ENCODE results near the gene FOSL2. TPM values are rescaled to one million over a fixed set of nuclear protein-coding genes. Genes with fewer than 3 reads are reported as not detected.

The FOSL2 gene
- total and polyA plus RNA-seq, 5 donors, result 38.9 to 128 (median 47.0) TPM

DNA sequence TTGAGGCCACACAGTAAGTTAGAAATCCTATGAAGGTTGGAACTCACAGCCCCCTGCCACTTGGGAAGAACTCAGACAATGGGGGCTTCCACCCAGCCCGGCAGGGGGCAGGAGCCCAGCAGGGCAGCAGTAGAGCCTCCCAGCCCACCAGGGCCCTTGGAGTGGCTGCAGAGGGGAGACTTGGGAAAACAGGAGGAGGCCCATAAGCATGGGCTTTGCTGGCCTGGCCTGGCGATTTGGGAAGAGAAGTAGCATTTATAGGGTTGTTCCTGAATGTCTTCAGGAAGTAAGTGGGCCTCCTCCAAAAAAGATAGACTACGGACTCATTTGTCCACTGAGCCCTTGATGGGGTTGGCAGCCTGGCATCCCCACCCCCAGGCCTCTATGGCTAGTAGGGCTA lies 17.4 kb upstream of the FOSL2 start:
- H3K4me1 ChIP-seq (ENCODE audit: control insufficient read depth, insufficient read depth, low read length), result no peaks in the 10 kb centered on the region
- no peaks in the 10 kb centered on the region for H3K9me3 ChIP-seq (ENCODE audit: control insufficient read depth, low read length)
- no peak for ATAC-seq
- peak in 2 of 3 donors; percentile 6 to 16 for DNase-seq
- no peak overlapping the region for H3K4me3 ChIP-seq (ENCODE audit: low read length)
- intact Hi-C loops (cut with DNase I), result no loop called here
- 87% methylated on average over 3 of the region's 3 CpGs for WGBS
- no peak overlapping the region for H3K27ac ChIP-seq (ENCODE audit: low read length)
- no peaks in the 10 kb centered on the region for H3K27me3 ChIP-seq (ENCODE audit: control insufficient read depth, insufficient read depth)

DNA sequence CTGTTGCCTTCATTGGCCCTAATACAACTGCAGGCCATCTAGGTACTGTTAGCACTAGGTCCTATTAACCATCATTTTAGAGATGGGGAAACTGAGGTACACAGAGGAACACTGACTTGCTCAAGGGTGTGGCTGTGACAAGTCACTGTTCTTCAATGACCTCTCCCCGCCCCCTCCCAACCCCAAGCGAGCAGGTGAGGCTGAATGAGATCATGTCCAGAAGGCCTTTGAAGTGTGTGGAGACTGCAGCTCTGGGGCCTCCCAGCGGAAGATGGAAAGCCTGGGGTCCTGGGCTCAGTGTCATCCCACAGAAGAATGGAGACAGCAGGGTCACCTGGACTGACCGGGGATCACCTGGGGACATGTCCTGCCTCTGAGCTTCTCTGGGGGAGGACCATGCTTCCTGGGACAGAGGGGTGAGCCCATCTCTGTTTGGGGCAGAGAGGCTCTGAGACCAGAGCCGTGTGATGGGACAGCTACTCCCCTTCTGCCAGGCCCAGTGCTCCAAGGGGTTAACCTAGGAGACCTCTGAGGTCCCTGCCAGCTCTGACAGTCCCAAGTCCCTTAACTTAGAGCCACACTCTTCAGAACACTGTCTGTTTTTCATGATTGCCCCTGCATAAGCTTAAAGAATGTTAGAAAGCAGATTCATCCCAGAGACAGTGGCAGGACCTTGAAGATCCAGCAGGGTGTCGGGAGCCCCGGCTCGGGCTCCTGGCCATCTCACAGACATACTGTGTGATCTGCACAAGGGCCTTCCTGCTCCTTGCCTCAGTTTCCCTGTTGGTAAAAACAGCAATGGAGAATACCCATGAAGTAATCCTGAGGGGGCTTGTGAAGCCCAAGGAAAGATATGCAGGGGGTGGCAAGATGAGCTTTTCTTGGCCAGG lies 16.7 kb upstream of the FOSL2 start:
- intact Hi-C loops (cut with DNase I), result no loop called here
- DNase-seq, result peak in 2 of 3 donors; percentile 11 to 18
- WGBS, result 90% methylated on average over 8 of the region's 8 CpGs
- no peaks in the 10 kb centered on the region for H3K27me3 ChIP-seq (ENCODE audit: control insufficient read depth, insufficient read depth)
- no peak for ATAC-seq
- H3K4me1 ChIP-seq (ENCODE audit: control insufficient read depth, insufficient read depth, low read length), result no peaks in the 10 kb centered on the region
- H3K27ac ChIP-seq (ENCODE audit: low read length), result no peak overlapping the region
- H3K9me3 ChIP-seq (ENCODE audit: control insufficient read depth, low read length), result no peaks in the 10 kb centered on the region
- H3K4me3 ChIP-seq (ENCODE audit: low read length), result no peak overlapping the region

DNA sequence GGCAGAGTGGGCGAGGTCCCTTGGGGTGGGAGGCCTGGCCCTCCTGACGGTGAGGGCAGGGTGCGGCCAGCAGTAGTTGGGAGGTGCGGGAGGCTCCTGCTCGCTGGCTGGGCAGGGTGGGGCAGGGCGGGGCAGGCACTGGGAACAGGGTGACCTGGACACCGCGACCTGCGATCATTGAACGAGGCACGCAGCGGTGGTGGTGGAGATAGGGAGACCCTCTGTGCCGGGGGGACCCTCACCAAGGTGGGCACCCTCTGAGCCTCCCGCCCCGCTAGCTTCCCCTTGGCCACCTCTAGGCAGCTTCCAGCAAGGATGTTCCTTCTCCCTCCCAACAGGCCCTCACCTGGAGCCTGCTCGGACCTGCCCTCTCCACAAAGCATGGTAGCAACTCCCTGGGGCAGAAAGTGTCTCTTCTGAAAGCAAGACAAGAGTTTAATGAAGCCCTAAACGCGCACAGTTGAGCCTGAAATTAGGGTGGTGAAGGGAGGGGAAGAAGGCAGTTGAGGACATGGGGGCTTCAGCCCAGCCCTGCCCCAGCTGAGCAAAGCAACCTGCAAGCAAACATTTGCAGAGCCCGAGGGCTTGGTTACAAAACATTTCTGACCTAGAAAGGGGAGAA lies 15.4 kb upstream of the FOSL2 start:
- WGBS, result 92% methylated on average over 19 of the region's 19 CpGs
- Histone ChIP-seq H3K9me3 (ENCODE audit: control insufficient read depth, low read length) (no peaks in the 10 kb centered on the region), H3K27ac (ENCODE audit: low read length) (no peak overlapping the region), H3K27me3 (ENCODE audit: control insufficient read depth, insufficient read depth) (no peaks in the 10 kb centered on the region), H3K4me1 (ENCODE audit: control insufficient read depth, insufficient read depth, low read length) (no peaks in the 10 kb centered on the region), H3K4me3 (ENCODE audit: low read length) (no peak overlapping the region)
- intact Hi-C loops (cut with DNase I), result no loop called here
- peak in 2 of 3 donors; percentile 28 to 50 for DNase-seq
- ATAC-seq, result no peak

DNA sequence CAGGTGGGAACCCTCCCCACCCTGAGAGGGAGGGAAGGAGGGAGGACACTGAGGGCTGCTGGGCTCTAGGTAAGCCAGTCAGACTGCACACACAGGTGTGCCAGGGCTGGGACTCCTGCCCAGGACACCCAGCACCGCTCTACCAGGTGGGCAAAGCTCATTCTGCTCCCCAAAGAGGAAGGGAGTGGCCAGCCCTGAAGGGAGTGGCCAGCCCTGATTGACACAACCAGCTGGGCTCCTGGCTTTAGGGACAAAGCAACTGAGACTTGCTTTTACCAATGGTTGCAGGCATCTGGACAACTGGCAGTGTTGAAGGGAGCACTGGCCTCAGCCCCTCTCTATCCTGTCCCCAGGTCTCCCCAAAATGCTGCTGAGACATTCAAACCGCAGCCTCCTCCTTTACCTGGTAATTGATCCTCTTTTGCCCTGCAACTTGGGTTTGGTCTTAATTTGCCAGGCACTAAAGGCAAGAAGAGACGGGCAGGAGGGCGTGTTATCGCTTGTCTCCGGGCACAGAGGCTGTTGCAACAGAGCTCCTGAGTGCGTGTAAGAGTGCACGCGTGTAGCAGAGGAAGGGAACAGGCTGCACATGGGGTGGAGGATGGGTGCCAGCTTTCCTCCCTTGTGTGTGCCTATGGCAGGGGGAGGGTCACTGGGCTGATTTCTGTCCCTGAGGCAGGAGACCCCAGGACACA lies 14.5 kb upstream of the FOSL2 start:
- Histone ChIP-seq H3K4me1 (ENCODE audit: control insufficient read depth, insufficient read depth, low read length) (no peaks in the 10 kb centered on the region), H3K27me3 (ENCODE audit: control insufficient read depth, insufficient read depth) (no peaks in the 10 kb centered on the region), H3K4me3 (ENCODE audit: low read length) (no peak overlapping the region), H3K27ac (ENCODE audit: low read length) (no peak overlapping the region), H3K9me3 (ENCODE audit: control insufficient read depth, low read length) (no peaks in the 10 kb centered on the region)
- ATAC-seq (peak; percentile 13 to 32), DNase-seq (peak in 2 of 3 donors; percentile 43 to 57)
- WGBS, result 77% methylated on average over 9 of the region's 9 CpGs
- intact Hi-C loops (cut with DNase I), result no loop called here

DNA sequence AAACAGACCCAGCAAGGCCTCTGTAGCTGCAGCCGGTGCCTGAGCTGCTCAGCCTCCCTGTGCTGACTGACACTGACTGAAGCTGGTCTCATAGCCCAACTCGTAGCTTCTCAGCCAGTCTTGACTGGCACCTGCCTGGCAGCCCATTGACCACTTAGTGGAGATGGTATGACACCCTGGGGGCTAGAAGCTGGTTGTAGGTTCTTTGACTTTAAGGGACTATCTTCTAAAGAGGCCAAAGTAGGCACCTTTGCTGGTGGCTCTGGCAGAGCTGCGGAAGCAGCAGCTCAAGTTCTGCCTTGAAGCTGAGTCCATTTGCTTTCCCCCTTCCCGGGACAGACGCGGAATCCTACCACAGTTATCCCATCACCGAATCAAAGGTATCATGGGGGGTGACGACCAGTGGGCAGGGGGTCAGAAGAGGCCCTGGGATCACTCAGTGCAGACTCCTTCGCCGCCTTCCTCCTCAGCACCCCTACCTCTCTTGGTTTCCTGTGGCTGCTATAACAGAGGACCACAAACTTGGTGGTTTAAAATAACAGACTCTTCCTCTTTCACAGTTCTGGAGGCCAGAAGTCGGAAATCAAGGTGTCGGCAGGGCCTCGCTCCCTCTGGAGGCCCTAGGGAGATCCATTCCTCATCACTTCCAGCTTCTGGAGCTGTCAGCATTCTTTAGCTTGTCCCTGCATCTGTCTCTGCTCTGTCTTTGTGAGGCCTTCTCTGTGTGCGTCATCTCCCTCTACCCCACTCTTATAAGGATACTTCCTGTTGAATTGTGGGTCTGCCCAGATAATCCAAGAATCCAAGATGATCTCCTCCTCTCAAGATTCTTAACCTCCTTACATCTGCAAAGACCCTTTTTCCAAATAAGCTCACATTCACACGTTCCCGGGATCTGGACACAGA lies 13.7 kb upstream of the FOSL2 start:
- WGBS, result 76% methylated on average over 16 of the region's 16 CpGs
- peak in 1 of 3 donors; percentile 39 for DNase-seq
- no peak overlapping the region for H3K4me3 ChIP-seq (ENCODE audit: low read length)
- H3K27ac ChIP-seq (ENCODE audit: low read length), result no peak overlapping the region
- H3K27me3 ChIP-seq (ENCODE audit: control insufficient read depth, insufficient read depth), result no peaks in the 10 kb centered on the region
- H3K9me3 ChIP-seq (ENCODE audit: control insufficient read depth, low read length), result no peaks in the 10 kb centered on the region
- no peaks in the 10 kb centered on the region for H3K4me1 ChIP-seq (ENCODE audit: control insufficient read depth, insufficient read depth, low read length)
- intact Hi-C loops (cut with DNase I), result no loop called here
- ATAC-seq, result no peak

DNA sequence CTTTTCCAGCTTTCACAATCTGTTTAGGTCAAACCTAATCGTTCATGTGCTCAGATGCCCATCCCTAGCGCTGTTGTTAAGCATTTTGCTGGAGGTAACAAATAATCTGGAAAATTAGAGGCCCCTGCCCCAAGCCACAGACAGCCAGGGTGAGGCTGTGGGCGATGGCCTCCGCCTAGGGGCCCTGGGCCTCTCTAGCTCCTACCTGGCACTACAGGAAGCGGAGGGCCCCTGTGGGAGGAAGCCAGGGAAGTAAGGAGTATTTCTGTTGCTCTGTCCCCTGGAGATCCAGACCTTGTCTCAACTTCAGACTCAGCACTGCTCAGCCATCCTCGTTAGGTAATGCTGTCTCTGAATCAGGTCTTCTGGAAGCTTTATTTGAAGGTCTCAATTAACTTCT lies 12.4 kb upstream of the FOSL2 start:
- no peaks in the 10 kb centered on the region for H3K4me1 ChIP-seq (ENCODE audit: control insufficient read depth, insufficient read depth, low read length)
- no peak for ATAC-seq
- no peaks in the 10 kb centered on the region for H3K9me3 ChIP-seq (ENCODE audit: control insufficient read depth, low read length)
- WGBS, result 87% methylated on average over 6 of the region's 6 CpGs
- H3K27me3 ChIP-seq (ENCODE audit: control insufficient read depth, insufficient read depth), result no peaks in the 10 kb centered on the region
- intact Hi-C loops (cut with DNase I), result no loop called here
- peak in 1 of 3 donors; percentile 16 for DNase-seq
- H3K27ac ChIP-seq (ENCODE audit: low read length), result no peak overlapping the region
- no peak overlapping the region for H3K4me3 ChIP-seq (ENCODE audit: low read length)

DNA sequence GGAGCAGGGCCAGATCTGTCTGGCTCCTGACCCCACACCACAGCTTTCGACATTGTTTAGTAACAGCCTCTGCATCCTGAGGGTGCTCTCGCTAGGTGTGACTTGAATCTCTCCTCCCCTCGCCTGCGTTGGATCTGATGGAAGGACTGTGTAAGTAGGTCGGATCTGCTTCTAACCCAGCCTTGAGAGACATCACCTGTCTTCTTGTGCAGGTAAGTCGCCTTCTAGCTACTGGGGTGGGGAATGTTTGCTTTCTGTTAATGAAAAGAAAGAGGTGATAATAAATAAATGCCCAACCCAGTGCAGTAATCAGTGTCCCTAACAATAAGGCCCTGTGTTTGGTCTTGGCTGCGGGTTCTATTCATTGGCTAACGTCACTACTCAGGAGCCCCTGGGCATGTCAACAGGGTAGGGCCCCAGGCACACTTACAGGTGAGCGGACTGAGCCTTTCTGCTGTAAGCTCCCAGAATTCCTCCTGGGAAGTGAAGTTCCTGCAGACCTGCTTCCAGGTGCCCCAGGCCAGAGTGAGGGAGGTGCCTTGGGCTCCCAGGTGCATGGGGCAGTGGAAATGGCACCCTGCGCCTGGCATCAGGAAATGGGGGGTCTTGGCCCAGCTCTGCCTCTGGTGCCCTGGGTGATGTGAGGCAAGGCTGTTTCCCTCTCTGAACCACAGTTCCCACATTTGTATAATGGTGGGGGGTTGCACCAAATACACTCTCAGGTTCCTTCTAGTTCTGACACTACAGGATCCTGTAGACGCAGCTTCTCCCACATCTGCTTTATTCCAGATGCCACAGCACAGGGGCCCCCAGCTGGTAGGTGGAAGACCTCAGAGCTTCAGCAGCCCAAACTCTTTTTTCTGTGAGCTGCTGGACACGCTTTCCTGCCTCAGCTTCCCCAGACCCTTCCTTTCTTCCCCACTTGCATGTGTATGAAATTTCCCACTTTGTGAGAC lies 11.2 kb upstream of the FOSL2 start:
- H3K9me3 ChIP-seq (ENCODE audit: control insufficient read depth, low read length), result no peaks in the 10 kb centered on the region
- intact Hi-C loops (cut with DNase I), result no loop called here
- 89% methylated on average over 12 of the region's 12 CpGs for WGBS
- H3K4me3 ChIP-seq (ENCODE audit: low read length), result no peak overlapping the region
- peak in 1 of 3 donors; percentile 24 for DNase-seq
- no peak for ATAC-seq
- H3K27ac ChIP-seq (ENCODE audit: low read length), result no peak overlapping the region
- no peaks in the 10 kb centered on the region for H3K27me3 ChIP-seq (ENCODE audit: control insufficient read depth, insufficient read depth)
- H3K4me1 ChIP-seq (ENCODE audit: control insufficient read depth, insufficient read depth, low read length), result no peaks in the 10 kb centered on the region

DNA sequence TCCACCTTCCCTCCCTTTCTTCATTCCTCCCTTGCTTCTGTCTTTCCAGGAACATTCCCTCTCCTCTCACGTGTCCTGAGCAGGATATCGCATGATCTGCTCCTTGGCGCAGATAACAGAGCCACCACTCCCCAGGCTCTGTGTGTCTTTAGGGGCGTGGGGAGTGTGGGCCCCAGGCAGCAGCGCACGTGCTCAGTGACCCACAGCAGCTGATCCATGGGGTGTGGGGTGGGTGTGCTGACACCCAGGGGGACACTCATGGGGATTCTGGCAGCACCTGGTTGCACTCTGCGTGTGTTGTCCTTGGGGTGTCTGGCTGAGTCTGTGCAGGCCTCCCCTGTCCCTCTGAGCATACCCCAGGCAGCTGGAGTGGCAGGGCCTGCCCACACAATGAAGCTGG lies 9.9 kb upstream of the FOSL2 start:
- Histone ChIP-seq H3K4me3 (ENCODE audit: low read length) (no peak overlapping the region), H3K27me3 (ENCODE audit: control insufficient read depth, insufficient read depth) (no peaks in the 10 kb centered on the region), H3K9me3 (ENCODE audit: control insufficient read depth, low read length) (no peaks in the 10 kb centered on the region), H3K27ac (ENCODE audit: low read length) (no peak overlapping the region), H3K4me1 (ENCODE audit: control insufficient read depth, insufficient read depth, low read length) (no peaks in the 10 kb centered on the region)
- DNase-seq (peak in 2 of 3 donors; percentile 17 to 48), ATAC-seq (no peak)
- 93% methylated on average over 7 of the region's 7 CpGs for WGBS
- intact Hi-C loops (cut with DNase I), result no loop called here

DNA sequence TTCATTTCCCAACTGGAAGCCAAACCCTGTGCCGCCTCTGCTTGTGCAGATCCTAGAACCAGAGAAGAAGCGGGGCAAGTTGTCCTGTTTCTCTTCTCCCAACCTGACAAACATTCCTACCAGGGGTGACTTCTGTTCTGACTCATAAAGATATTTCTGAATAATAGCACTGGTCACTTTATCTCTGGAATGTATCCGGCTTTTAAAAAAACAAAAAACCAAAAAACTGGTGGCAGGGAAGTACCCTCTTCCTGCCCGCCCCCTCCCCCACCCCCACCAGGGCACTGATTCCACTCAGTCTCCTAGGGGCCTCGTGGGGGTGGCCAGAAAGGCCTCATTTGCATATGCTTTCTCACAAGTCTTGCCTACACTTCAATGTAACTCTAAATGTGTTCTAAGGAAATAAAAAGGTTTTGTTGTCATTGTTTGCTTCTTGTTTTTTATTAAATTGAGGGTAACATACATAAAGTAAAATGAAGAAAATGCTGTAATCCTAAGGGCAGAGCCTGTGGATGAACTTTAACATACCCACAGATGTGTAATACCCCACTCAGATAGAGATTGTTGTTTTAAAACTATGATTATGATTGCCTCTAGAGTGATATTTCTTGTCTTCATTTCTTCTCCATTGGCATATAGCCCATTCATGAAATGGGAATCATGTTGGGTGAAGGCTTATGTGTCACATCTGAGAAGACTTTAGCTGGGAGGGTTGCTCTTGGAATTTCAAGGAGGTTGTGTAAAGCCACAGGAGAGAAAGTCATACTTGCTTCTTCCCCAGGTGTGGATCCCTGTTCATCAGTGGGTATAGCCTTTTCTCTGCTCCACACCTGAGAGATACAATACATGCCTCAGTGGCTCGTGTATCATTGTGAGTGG lies 5.3 kb upstream of the FOSL2 start:
- Histone ChIP-seq H3K4me3 (ENCODE audit: low read length) (no peak overlapping the region), H3K4me1 (ENCODE audit: control insufficient read depth, insufficient read depth, low read length) (peaks cover 5% of the 10 kb centered on the region), H3K27ac (ENCODE audit: low read length) (no peak overlapping the region), H3K9me3 (ENCODE audit: control insufficient read depth, low read length) (no peaks in the 10 kb centered on the region), H3K27me3 (ENCODE audit: control insufficient read depth, insufficient read depth) (no peaks in the 10 kb centered on the region)
- intact Hi-C loops (cut with DNase I), result no loop called here
- ATAC-seq (no peak), DNase-seq (peak in 1 of 3 donors; percentile 14)
- 65% methylated on average over 6 of the region's 6 CpGs for WGBS

All from right cardiac atrium (tissue), 5 donors.